AG09319 (cell line): Measurements from ENCODE around the gene H3-3A.

Source experiments
- DNase-seq: peaks from one replicate; pipeline ENCODE4 v3.0.0-alpha.2; 2010; ENCODE audit warnings: low read depth; ENCODE audit errors: extremely low read depth
- TF ChIP-seq, protein P1 (sequence below): IDR thresholded peaks from 2 replicates; pipeline ENCODE4 v1.5.1; 2011; ENCODE audit warnings: low read depth, mild to moderate bottlenecking, inconsistent platforms, low read length, moderate library complexity

Gene H3-3A

DNA sequence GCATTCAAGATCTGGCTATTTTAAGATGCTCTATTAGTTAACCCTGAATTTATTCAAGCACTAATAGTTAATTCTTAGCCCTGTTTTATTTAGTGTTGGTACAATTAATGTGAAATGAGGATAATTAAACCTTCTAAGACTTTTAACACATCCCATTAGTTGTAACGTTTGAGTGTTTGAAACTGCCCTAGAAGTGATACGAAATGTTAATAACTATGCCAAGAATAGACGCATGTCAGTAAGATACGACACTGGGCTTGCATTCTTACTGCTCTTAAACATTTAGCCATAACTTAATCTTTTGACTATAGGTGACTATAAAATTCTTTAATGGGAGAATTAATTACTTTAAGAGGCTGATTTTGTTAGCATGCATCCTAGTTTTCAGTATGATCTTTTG is 9.8 kb downstream of the H3-3A start:
- DNase-seq = no peak
- TF ChIP-seq, protein P1, sequence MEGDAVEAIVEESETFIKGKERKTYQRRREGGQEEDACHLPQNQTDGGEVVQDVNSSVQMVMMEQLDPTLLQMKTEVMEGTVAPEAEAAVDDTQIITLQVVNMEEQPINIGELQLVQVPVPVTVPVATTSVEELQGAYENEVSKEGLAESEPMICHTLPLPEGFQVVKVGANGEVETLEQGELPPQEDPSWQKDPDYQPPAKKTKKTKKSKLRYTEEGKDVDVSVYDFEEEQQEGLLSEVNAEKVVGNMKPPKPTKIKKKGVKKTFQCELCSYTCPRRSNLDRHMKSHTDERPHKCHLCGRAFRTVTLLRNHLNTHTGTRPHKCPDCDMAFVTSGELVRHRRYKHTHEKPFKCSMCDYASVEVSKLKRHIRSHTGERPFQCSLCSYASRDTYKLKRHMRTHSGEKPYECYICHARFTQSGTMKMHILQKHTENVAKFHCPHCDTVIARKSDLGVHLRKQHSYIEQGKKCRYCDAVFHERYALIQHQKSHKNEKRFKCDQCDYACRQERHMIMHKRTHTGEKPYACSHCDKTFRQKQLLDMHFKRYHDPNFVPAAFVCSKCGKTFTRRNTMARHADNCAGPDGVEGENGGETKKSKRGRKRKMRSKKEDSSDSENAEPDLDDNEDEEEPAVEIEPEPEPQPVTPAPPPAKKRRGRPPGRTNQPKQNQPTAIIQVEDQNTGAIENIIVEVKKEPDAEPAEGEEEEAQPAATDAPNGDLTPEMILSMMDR = no peak

DNA sequence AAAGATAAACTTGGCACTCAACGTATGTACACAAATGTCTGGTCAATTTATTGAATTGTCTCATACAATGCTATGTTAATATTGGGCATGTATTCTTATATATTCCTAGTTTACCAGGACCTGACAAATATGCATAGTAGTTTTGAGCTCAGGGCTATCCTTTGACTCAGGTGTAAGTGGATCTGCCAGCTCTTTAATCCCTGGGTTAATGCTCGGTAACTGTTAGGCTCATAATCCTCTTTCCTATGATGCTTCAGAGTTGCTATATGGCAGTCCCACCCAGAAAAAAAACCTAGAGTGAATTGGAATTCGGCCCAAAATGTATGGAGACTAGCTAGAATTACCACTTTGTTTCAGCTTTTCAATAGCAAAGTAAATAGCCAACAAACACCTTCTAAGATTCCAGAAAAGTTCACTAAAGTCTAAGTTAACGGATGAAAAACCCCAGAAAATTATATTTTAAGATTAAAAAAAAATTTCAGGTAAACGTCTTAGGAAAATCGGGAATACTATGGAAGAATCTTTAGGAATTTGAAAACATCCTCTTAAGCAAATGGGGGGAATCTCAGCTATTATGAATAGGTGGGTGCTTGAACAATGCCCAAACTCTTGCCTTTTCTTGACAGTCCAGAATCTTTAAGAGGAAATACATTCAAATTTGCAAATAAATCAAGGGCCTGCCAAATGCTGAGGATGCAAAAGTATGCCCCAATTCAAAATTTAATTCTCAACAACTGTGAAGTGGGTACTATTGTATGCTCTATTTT is 10.9 kb downstream of the H3-3A start:
- TF ChIP-seq, protein P1 = no peak
- no peak for DNase-seq

DNA sequence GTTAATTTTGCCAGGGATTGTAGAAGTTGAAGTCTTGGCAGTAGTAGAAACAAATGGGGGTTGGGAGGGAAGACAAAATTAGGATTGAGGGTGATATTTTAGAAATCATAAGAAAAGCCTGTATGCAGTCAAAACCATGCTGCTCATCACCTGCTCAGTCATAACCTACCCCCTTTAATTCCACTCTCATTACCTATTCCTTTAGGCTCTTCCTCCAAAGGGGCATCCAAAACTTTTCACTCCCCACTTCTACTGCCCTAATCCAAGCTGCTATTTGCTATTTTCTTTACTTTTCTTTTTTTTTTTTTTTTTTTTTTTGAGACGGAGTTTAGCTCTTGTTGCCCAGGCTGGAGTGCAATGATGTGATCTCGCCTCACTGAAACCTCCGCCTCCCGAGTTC is 11.5 kb downstream of the H3-3A start:
- TF ChIP-seq, protein P1 = no peak
- no peak for DNase-seq

DNA sequence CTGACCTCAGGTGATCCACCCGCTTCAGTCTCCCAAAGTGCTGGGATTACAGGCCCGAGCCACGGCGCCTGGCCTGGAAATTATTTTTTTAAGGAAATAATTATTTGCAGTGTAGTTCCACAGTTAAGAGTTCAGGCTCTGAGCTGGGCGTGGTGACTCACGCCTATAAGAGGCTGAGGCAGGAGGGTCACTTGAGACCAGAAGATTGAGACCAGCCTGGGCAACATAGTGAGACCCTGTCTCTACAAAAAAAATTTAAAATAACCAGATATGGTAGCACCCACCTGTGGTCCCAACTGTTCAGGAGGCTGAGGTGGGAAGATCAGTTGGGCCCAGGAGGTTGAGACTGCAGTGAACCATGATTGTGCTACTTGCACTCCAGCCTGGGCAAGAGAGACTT is 13.9 kb downstream of the H3-3A start:
- TF ChIP-seq, protein P1 = no peak
- DNase-seq = no peak

DNA sequence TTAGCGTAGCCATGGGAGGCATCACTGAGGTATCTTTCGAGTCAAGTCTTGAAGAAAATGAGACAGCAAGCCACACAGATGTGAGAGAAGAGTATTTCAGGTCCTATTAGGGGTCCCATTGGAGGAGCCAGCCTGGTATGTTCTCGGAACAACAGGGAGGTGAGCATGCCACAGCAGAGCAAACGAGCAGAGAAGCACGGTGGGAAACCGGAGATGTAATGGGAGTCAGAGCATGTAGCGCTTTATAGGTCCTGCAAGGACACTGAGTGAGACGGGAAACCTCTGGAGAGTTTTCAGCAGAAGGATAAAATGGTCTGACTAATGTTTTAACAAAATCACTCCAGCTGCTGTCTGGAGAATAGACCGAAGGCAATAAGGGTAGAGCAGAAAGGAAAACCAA is 15.9 kb downstream of the H3-3A start:
- TF ChIP-seq, protein P1 = no peak
- no peak for DNase-seq

DNA sequence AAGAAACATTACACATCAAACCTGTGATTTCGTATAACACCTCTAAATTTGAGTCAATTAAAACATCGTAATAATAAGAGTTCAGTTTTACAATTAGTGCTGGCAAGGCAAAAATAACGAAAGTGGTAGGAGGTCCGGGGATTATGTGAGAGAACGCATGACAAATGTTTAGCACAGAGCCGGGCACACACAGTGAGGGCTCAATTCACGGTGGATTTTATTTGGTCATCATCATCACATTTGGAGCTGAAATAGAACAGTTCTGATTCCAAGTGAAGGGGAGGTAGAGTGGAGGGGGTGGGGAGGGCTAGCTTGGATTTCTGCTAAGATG is 20.0 kb downstream of the H3-3A start:
- DNase-seq = no peak

DNA sequence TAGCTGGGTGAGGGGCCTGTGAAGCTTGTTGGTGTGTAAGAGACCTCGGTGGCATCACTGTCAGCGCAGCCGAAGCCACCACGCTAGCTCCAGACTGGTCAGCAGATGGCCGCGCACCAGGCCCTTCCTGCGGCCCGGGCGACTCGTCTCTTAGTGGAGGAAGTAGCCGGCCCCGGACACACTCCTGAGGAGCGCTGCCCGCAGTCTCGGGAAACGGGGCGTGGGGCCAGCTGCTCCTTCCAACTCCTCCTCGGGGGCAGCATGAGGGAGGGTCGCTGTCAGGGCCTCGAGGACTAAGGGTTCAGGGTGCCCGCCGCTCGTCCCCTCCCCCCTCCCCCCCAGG is 20.4 kb downstream of the H3-3A start:
- DNase-seq = no peak
- TF ChIP-seq, protein P1 = no peak

More for the DNA sequence above, 20.0 kb downstream of the H3-3A start:
- TF ChIP-seq, protein P1 = no peak
